ENCODE measurements around the gene C2orf80.
A peak's percentile ranks its signal among the peaks of the same experiment; 100 is the strongest.
"Not testable (repeated sequence)": the region's sequence is repeated elsewhere in the genome, so short reads cannot be mapped to it uniquely, and the experiment has no call there.

The C2orf80 gene

GRCh38 chr2:208224802-208225201 is 35.0 kb upstream of the C2orf80 start:
- H3K18ac ChIP-seq (ENCODE audit: low read length): no peak overlapping the region
- no peaks in the 10 kb centered on the region for H3K79me1 ChIP-seq (ENCODE audit: low read length)
- no peaks in the 10 kb centered on the region for H3K27me3 ChIP-seq (ENCODE audit: insufficient read depth, low read length, poor library complexity)
- no peak overlapping the region for H3K4ac ChIP-seq (ENCODE audit: low read depth, low read length)
- no peak overlapping the region for H2BK15ac ChIP-seq (replicated peaks; ENCODE audit: low read depth)
- H3K36me3 ChIP-seq (ENCODE audit: control insufficient read depth, insufficient read depth, low read length): no peaks in the 10 kb centered on the region
- H2BK120ac ChIP-seq (ENCODE audit: low read depth, low read length): no peak overlapping the region
- no peak overlapping the region for H2AK5ac ChIP-seq (ENCODE audit: low read length)
- H3K27ac ChIP-seq (ENCODE audit: low read depth, low read length): no peak overlapping the region
- no peak overlapping the region for H3K4me3 ChIP-seq (ENCODE audit: low read length)
- no peak for DNase-seq
- no peak overlapping the region for H2BK5ac ChIP-seq (ENCODE audit: low read length)
- H4K8ac ChIP-seq (ENCODE audit: low read depth, low read length): no peak overlapping the region
- H3K4me2 ChIP-seq (ENCODE audit: low read length): no peak overlapping the region
- no peak overlapping the region for H4K5ac ChIP-seq (ENCODE audit: low read length)
- H3K23ac ChIP-seq (ENCODE audit: low read length): no peak overlapping the region
- no CpG with 5 or more reads among the region's 2 CpGs for WGBS (ENCODE audit: extremely low coverage, insufficient coverage, low lambda C conversion rate)
- no peaks in the 10 kb centered on the region for H3K79me2 ChIP-seq (ENCODE audit: control insufficient read depth, insufficient read depth, low read length)
- H3K4me1 ChIP-seq (ENCODE audit: control insufficient read depth, low read depth, low read length): no peaks in the 10 kb centered on the region
- no peak overlapping the region for H3K56ac ChIP-seq (ENCODE audit: low read length)
- no peak overlapping the region for H3K9ac ChIP-seq (ENCODE audit: low read length)

- no peak overlapping the region for H2BK15ac ChIP-seq (replicated peaks; ENCODE audit: low read depth)
- H3K27me3 ChIP-seq (ENCODE audit: insufficient read depth, low read length, poor library complexity): no peaks in the 10 kb centered on the region
- no peak overlapping the region for H3K4me3 ChIP-seq (ENCODE audit: low read length)
- no peak overlapping the region for H3K4ac ChIP-seq (ENCODE audit: low read depth, low read length)
- DNase-seq: no peak
- H3K18ac ChIP-seq (ENCODE audit: low read length): no peak overlapping the region
- no CpG with 5 or more reads among the region's 3 CpGs for WGBS (ENCODE audit: extremely low coverage, insufficient coverage, low lambda C conversion rate)
- H3K79me1 ChIP-seq (ENCODE audit: low read length): no peaks in the 10 kb centered on the region
- H3K79me2 ChIP-seq (ENCODE audit: control insufficient read depth, insufficient read depth, low read length): no peaks in the 10 kb centered on the region
- no peak overlapping the region for H2AK5ac ChIP-seq (ENCODE audit: low read length)
- no peak overlapping the region for H3K56ac ChIP-seq (ENCODE audit: low read length)
- no peak overlapping the region for H2BK120ac ChIP-seq (ENCODE audit: low read depth, low read length)
- no peak overlapping the region for H3K4me2 ChIP-seq (ENCODE audit: low read length)
- H3K9ac ChIP-seq (ENCODE audit: low read length): no peak overlapping the region
- H4K5ac ChIP-seq (ENCODE audit: low read length): no peak overlapping the region
- H3K23ac ChIP-seq (ENCODE audit: low read length): no peak overlapping the region
- no peak overlapping the region for H4K8ac ChIP-seq (ENCODE audit: low read depth, low read length)
- H3K4me1 ChIP-seq (ENCODE audit: control insufficient read depth, low read depth, low read length): no peaks in the 10 kb centered on the region
- no peak overlapping the region for H3K27ac ChIP-seq (ENCODE audit: low read depth, low read length)
- H2BK5ac ChIP-seq (ENCODE audit: low read length): peak overlapping the region; percentile 10
- no peaks in the 10 kb centered on the region for H3K36me3 ChIP-seq (ENCODE audit: control insufficient read depth, insufficient read depth, low read length)
Observed at GRCh38 chr2:208222351-208222750, 32.5 kb upstream of the C2orf80 start.

GRCh38 chr2:208221873-208222272 is 32.0 kb upstream of the C2orf80 start:
- H3K27ac ChIP-seq (ENCODE audit: low read depth, low read length); H3K4me1 ChIP-seq (ENCODE audit: control insufficient read depth, low read depth, low read length); H3K4me2 ChIP-seq (ENCODE audit: low read length); H3K4me3 ChIP-seq (ENCODE audit: low read length); H3K79me2 ChIP-seq (ENCODE audit: control insufficient read depth, insufficient read depth, low read length); H4K8ac ChIP-seq (ENCODE audit: low read depth, low read length); H3K18ac ChIP-seq (ENCODE audit: low read length); H4K5ac ChIP-seq (ENCODE audit: low read length); H2BK15ac ChIP-seq (replicated peaks; ENCODE audit: low read depth); H3K27me3 ChIP-seq (ENCODE audit: insufficient read depth, low read length, poor library complexity); H3K36me3 ChIP-seq (ENCODE audit: control insufficient read depth, insufficient read depth, low read length); H3K9ac ChIP-seq (ENCODE audit: low read length); H2BK5ac ChIP-seq (ENCODE audit: low read length); H2AK5ac ChIP-seq (ENCODE audit: low read length); DNase-seq; H3K56ac ChIP-seq (ENCODE audit: low read length); H2BK120ac ChIP-seq (ENCODE audit: low read depth, low read length); H3K79me1 ChIP-seq (ENCODE audit: low read length); H3K23ac ChIP-seq (ENCODE audit: low read length); H3K4ac ChIP-seq (ENCODE audit: low read depth, low read length): not testable (repeated sequence)
- WGBS (ENCODE audit: extremely low coverage, insufficient coverage, low lambda C conversion rate): no CpG with 5 or more reads among the region's 3 CpGs

- Histone ChIP-seq H3K4me3 (ENCODE audit: low read length) (no peak overlapping the region), H2BK5ac (ENCODE audit: low read length) (no peak overlapping the region), H2BK120ac (ENCODE audit: low read depth, low read length) (no peak overlapping the region), H3K79me1 (ENCODE audit: low read length) (no peaks in the 10 kb centered on the region), H3K9ac (ENCODE audit: low read length) (no peak overlapping the region), H2BK15ac (replicated peaks; ENCODE audit: low read depth) (no peak overlapping the region), H3K27ac (ENCODE audit: low read depth, low read length) (no peak overlapping the region), H3K36me3 (ENCODE audit: control insufficient read depth, insufficient read depth, low read length) (no peaks in the 10 kb centered on the region), H3K18ac (ENCODE audit: low read length) (no peak overlapping the region), H3K79me2 (ENCODE audit: control insufficient read depth, insufficient read depth, low read length) (no peaks in the 10 kb centered on the region), H3K27me3 (ENCODE audit: insufficient read depth, low read length, poor library complexity) (no peaks in the 10 kb centered on the region), H3K23ac (ENCODE audit: low read length) (no peak overlapping the region), H3K4me2 (ENCODE audit: low read length) (no peak overlapping the region), H4K5ac (ENCODE audit: low read length) (no peak overlapping the region), H2AK5ac (ENCODE audit: low read length) (no peak overlapping the region), H3K4me1 (ENCODE audit: control insufficient read depth, low read depth, low read length) (peaks cover 3% of the 10 kb centered on the region), H4K8ac (ENCODE audit: low read depth, low read length) (no peak overlapping the region), H3K56ac (ENCODE audit: low read length) (no peak overlapping the region), H3K4ac (ENCODE audit: low read depth, low read length) (no peak overlapping the region)
- no peak for DNase-seq
- no CpG with 5 or more reads among the region's 9 CpGs for WGBS (ENCODE audit: extremely low coverage, insufficient coverage, low lambda C conversion rate)
Observed at GRCh38 chr2:208210688-208211451, 21.0 kb upstream of the C2orf80 start.

- H3K4me3 ChIP-seq (ENCODE audit: low read length): no peak overlapping the region
Observed at GRCh38 chr2:208208335-208209085, 18.7 kb upstream of the C2orf80 start.

More at GRCh38 chr2:208208335-208209085, 18.7 kb upstream of the C2orf80 start:
- H3K9ac ChIP-seq (ENCODE audit: low read length): no peak overlapping the region
- no peak for DNase-seq
- no peak overlapping the region for H4K5ac ChIP-seq (ENCODE audit: low read length)
- no peaks in the 10 kb centered on the region for H3K4me1 ChIP-seq (ENCODE audit: control insufficient read depth, low read depth, low read length)
- H3K36me3 ChIP-seq (ENCODE audit: control insufficient read depth, insufficient read depth, low read length): no peaks in the 10 kb centered on the region
- no CpG with 5 or more reads among the region's 9 CpGs for WGBS (ENCODE audit: extremely low coverage, insufficient coverage, low lambda C conversion rate)
- no peak overlapping the region for H4K8ac ChIP-seq (ENCODE audit: low read depth, low read length)
- no peak overlapping the region for H3K4ac ChIP-seq (ENCODE audit: low read depth, low read length)
- H2BK5ac ChIP-seq (ENCODE audit: low read length): no peak overlapping the region
- no peak overlapping the region for H3K4me2 ChIP-seq (ENCODE audit: low read length)
- no peaks in the 10 kb centered on the region for H3K79me2 ChIP-seq (ENCODE audit: control insufficient read depth, insufficient read depth, low read length)
- no peaks in the 10 kb centered on the region for H3K79me1 ChIP-seq (ENCODE audit: low read length)
- no peak overlapping the region for H2BK15ac ChIP-seq (replicated peaks; ENCODE audit: low read depth)
- no peak overlapping the region for H3K56ac ChIP-seq (ENCODE audit: low read length)
- no peak overlapping the region for H3K27ac ChIP-seq (ENCODE audit: low read depth, low read length)
- no peak overlapping the region for H3K18ac ChIP-seq (ENCODE audit: low read length)
- H3K27me3 ChIP-seq (ENCODE audit: insufficient read depth, low read length, poor library complexity): no peaks in the 10 kb centered on the region
- H3K23ac ChIP-seq (ENCODE audit: low read length): no peak overlapping the region
- no peak overlapping the region for H2AK5ac ChIP-seq (ENCODE audit: low read length)
- no peak overlapping the region for H2BK120ac ChIP-seq (ENCODE audit: low read depth, low read length)

Data from mesendoderm (in vitro differentiated cells).